ENCODE results near the gene SIM1.

The SIM1 gene

GRCh38 chr6:100350139-100350538 lies 114.6 kb downstream of the SIM1 start:
- no peak for DNase-seq (ENCODE audit: low spot score)

- DNase-seq (ENCODE audit: low spot score) = no peak
Measured at GRCh38 chr6:100349366-100349765, 115.4 kb downstream of the SIM1 start.

GRCh38 chr6:100347901-100348550 lies 116.7 kb downstream of the SIM1 start:
- no peak for DNase-seq (ENCODE audit: low spot score)

GRCh38 chr6:100346828-100347227 lies 117.9 kb downstream of the SIM1 start:
- no peak for DNase-seq (ENCODE audit: low spot score)

- no peak for DNase-seq (ENCODE audit: low spot score)
Measured at GRCh38 chr6:100346203-100346602, 118.5 kb downstream of the SIM1 start.

- no peak for DNase-seq (ENCODE audit: low spot score)
Measured at GRCh38 chr6:100344761-100345160, 120.0 kb downstream of the SIM1 start.

- DNase-seq (ENCODE audit: low spot score) = no peak
Measured at GRCh38 chr6:100344321-100344720, 120.4 kb downstream of the SIM1 start.

- DNase-seq (ENCODE audit: low spot score) = no peak
Measured at GRCh38 chr6:100343316-100344077, 121.2 kb downstream of the SIM1 start.

GRCh38 chr6:100342830-100343229 lies 121.9 kb downstream of the SIM1 start:
- DNase-seq (ENCODE audit: low spot score) = no peak

- DNase-seq (ENCODE audit: low spot score) = no peak
Measured at GRCh38 chr6:100339574-100340255, 125.0 kb downstream of the SIM1 start.

GRCh38 chr6:100338090-100338489 lies 126.6 kb downstream of the SIM1 start:
- no peak for DNase-seq (ENCODE audit: low spot score)

GRCh38 chr6:100336876-100337275 lies 127.8 kb downstream of the SIM1 start:
- DNase-seq (ENCODE audit: low spot score) = no peak

GRCh38 chr6:100335991-100336390 lies 128.7 kb downstream of the SIM1 start:
- DNase-seq (ENCODE audit: low spot score) = no peak
